ENCODE data around the gene TSPAN3. TPM values are rescaled to one million over a fixed set of nuclear protein-coding genes. Genes with fewer than 3 reads are reported as not detected.
A peak's percentile ranks its signal among the peaks of the same experiment; 100 is the strongest.

TSPAN3 gene
- total and polyA plus RNA-seq, 8 donors, result 319 to 645 (median 360) TPM

- Histone ChIP-seq H3K27ac (no peak overlapping the region), H3K27me3 (no peaks in the 10 kb centered on the region), H3K36me3 (peaks cover 0 to 16% of the 10 kb centered on the region in 2 donors), H3K4me1 (peaks cover 5 to 8% of the 10 kb centered on the region in 2 donors), H3K4me3 (no peak overlapping the region), H3K9me3 (no peaks in the 10 kb centered on the region)
- DNase-seq (no peak), ATAC-seq (no peak)
- intact Hi-C loops (cut with DNase I), result loop anchor here in 1 of 2 donors (10.0 kb wide), 1 partner anchor 430 kb away; no protein-coding TSS in a partner anchor
- no peak for TF ChIP-seq CTCF (IDR thresholded peaks at IDR 0.05)
These were observed 44.3 kb upstream of the TSPAN3 start for GRCh38 chr15:77115179-77115578.

- no peaks in the 10 kb centered on the region for H3K9me3 ChIP-seq
- DNase-seq (no peak), ATAC-seq (peak; percentile 48)
- TF ChIP-seq CTCF (IDR thresholded peaks at IDR 0.05), result no peak
- no peak overlapping the region for H3K4me3 ChIP-seq
- intact Hi-C loops (cut with DNase I), result loop anchor here in 1 of 2 donors (10.0 kb wide), 1 partner anchor 432 kb away; no protein-coding TSS in a partner anchor
- no peaks in the 10 kb centered on the region for H3K4me1 ChIP-seq
- no peak overlapping the region for H3K27ac ChIP-seq
- H3K27me3 ChIP-seq, result no peaks in the 10 kb centered on the region
- peaks cover 0 to 16% of the 10 kb centered on the region in 2 donors for H3K36me3 ChIP-seq
These were observed 42.1 kb upstream of the TSPAN3 start for GRCh38 chr15:77112838-77113504.

GRCh38 chr15:77111789-77112188 lies 40.9 kb upstream of the TSPAN3 start:
- no peaks in the 10 kb centered on the region for H3K27me3 ChIP-seq
- DNase-seq, result no peak
- H3K27ac ChIP-seq, result no peak overlapping the region
- TF ChIP-seq CTCF (IDR thresholded peaks at IDR 0.05), result no peak
- no peaks in the 10 kb centered on the region for H3K9me3 ChIP-seq
- no peak overlapping the region for H3K4me3 ChIP-seq
- peaks cover 0 to 16% of the 10 kb centered on the region in 2 donors for H3K36me3 ChIP-seq
- intact Hi-C loops (cut with DNase I), result loop anchor here in 1 of 2 donors (10.0 kb wide), 1 partner anchor 433 kb away; no protein-coding TSS in a partner anchor
- H3K4me1 ChIP-seq, result no peaks in the 10 kb centered on the region
- no peak for ATAC-seq

GRCh38 chr15:77107531-77108355 lies 36.8 kb upstream of the TSPAN3 start:
- no peaks in the 10 kb centered on the region for H3K27me3 ChIP-seq

More at GRCh38 chr15:77107531-77108355, 36.8 kb upstream of the TSPAN3 start:
- Histone ChIP-seq H3K27ac (peak overlapping the region in 1 of 2 donors; percentile 15), H3K9me3 (no peaks in the 10 kb centered on the region), H3K4me3 (no peak overlapping the region), H3K4me1 (no peaks in the 10 kb centered on the region), H3K36me3 (no peaks in the 10 kb centered on the region)
- TF ChIP-seq CTCF (IDR thresholded peaks at IDR 0.05), result peak; percentile 40 to 53
- DNase-seq (peak in 2 of 4 donors; percentile 33 to 62), ATAC-seq (peak; percentile 87)
- intact Hi-C loops (cut with DNase I), result no loop called here

Measured in left lung (tissue), 10 donors.